Left lung (tissue), 10 donors: ENCODE data around the gene GMPS. TPM values are rescaled to one million over a fixed set of nuclear protein-coding genes. Genes with fewer than 3 reads are reported as not detected.

Experiments used
- ATAC-seq: fragments of 200-7000 bp; cut with Tn5 transposase; one replicate; pipeline ENCODE4 v1.9.1; 2020; ENCODE audit warnings: moderate library complexity
- DNase-seq, 4 donors: peaks; one replicate each; pipeline ENCODE4 v3.0.0-alpha.2; 2013 to 2020
- H3K27ac ChIP-seq, 2 donors: fragments of 200-600 bp; sonication (generic) in 1 of 2; one replicate each; pipeline versions ENCODE4 v1.5.0 to v1.8.0; 2020 to 2021
- H3K27me3 ChIP-seq, 2 donors: fragments of 200-600 bp; sonication (generic) in 1 of 2; one replicate each; pipeline versions ENCODE4 v1.5.0 to v1.8.0; 2020 to 2021
- H3K36me3 ChIP-seq, 2 donors: fragments of 200-600 bp; sonication (generic) in 1 of 2; one replicate each; pipeline versions ENCODE4 v1.5.0 to v1.8.0; 2020 to 2021
- H3K4me1 ChIP-seq, 2 donors: fragments of 200-600 bp; one replicate each; pipeline ENCODE4 v1.8.0; 2021
- H3K4me3 ChIP-seq, 2 donors: fragments of 200-600 bp; sonication (generic) in 1 of 2; one replicate each; pipeline versions ENCODE4 v1.5.0 to v1.8.0; 2020 to 2021; ENCODE audit warnings: mild to moderate bottlenecking in 1 of 2
- H3K9me3 ChIP-seq, 2 donors: fragments of 200-600 bp; sonication (generic) in 1 of 2; one replicate each; pipeline versions ENCODE4 v1.5.0 to v1.8.0; 2020 to 2021
- intact Hi-C, 2 donors: fragments of 100-400 bp; cut with DNase I; formaldehyde crosslinking; loops; one replicate each; pipeline versions ENCODE4 v1.11.2 to v1.14.2; 2022
- polyA plus RNA-seq, 6 donors: library from polyadenylated mRNA; unstranded; fragments of 120-200 nt; gene quantifications; one replicate each; pipeline ENCODE4 v1.2.1, GENCODE V29; 2013; ENCODE audit not compliant: insufficient read length in 6 of 6
- total RNA-seq, 2 donors: library from RNA; stranded (reverse); fragmentation: NEBNext Ultra II Directional; extraction: Animal tissue kit (Norgen Biotek cat#: 25700); gene quantifications; one replicate each; pipeline ENCODE4 v1.2.1, GENCODE V29; 2021
- TF ChIP-seq, protein P1 (sequence below), 2 donors: fragments of 200-600 bp; sonication (generic) in 1 of 2; IDR thresholded peaks; one replicate each; pipeline versions ENCODE4 v1.5.0 to v1.8.0; 2021; ENCODE audit warnings: antibody characterized with exemption in 2 of 2
- donor health status: DM: no; HTN: yes; CAD: no.
- donor health status: DM: no; HTN: no; CAD: no.

Gene GMPS
- total and polyA plus RNA-seq, 8 donors: 46.0 to 72.3 (median 60.0) TPM

DNA sequence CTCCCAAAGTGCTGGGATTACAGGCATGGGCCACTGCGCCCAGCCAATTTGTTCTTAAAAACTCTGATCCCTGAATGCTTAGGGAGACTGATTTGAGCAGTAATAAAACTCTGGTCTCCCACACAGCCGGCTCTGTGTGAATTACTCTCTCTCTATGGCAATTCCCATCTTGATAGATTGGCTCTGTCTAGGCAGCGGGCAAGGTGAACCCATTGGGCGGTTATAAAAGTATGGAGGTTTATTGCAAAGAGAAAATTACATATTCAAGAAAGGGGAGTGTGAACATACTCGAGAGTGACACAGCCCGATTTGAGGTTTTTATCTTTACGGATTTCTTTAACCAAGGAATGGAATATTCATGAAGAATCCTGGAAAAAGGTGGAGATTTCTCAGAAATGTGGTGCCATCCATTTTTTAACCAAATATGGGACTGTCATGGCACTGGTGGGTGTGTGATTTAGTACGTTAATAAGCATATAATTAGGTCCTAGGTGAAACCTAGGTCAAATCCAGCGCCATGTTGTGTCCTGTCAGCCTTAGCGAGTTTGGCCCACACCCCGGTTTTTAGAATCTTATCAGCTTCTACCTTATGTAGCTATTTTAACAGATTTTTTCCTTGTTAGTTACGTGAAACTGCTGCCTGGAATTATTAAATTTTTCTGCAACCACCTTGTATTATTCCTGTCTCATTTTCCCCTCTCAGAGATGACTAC lies 7.2 kb upstream of the GMPS start:
- Histone ChIP-seq H3K27me3 (no peaks in the 10 kb centered on the region), H3K9me3 (no peaks in the 10 kb centered on the region), H3K36me3 (no peaks in the 10 kb centered on the region), H3K27ac (no peak overlapping the region), H3K4me1 (no peaks in the 10 kb centered on the region), H3K4me3 (no peak overlapping the region)
- DNase-seq (no peak), ATAC-seq (no peak)
- TF ChIP-seq, protein P1, sequence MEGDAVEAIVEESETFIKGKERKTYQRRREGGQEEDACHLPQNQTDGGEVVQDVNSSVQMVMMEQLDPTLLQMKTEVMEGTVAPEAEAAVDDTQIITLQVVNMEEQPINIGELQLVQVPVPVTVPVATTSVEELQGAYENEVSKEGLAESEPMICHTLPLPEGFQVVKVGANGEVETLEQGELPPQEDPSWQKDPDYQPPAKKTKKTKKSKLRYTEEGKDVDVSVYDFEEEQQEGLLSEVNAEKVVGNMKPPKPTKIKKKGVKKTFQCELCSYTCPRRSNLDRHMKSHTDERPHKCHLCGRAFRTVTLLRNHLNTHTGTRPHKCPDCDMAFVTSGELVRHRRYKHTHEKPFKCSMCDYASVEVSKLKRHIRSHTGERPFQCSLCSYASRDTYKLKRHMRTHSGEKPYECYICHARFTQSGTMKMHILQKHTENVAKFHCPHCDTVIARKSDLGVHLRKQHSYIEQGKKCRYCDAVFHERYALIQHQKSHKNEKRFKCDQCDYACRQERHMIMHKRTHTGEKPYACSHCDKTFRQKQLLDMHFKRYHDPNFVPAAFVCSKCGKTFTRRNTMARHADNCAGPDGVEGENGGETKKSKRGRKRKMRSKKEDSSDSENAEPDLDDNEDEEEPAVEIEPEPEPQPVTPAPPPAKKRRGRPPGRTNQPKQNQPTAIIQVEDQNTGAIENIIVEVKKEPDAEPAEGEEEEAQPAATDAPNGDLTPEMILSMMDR (IDR thresholded peaks at IDR 0.05): no peak
- intact Hi-C loops: no loop called here

DNA sequence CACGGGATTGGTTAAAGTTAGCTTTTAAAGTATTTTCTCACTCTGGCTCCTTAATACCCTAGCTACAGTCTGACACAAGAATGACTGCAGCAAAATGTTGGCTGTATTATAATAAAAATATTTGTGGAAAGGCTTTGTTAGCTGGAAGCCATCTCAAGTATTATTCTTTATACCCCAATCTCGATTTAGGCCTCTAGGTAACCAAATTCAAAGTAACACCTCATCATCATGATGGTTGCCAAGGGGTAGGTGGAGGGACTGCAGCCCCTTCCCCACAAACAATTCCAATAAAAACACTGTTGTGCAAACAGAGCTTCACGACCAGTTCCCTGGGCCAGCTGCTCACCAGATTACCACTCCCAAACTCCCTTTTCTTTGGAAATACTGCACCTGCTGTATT lies 759 bp upstream of the GMPS start:
- Histone ChIP-seq H3K4me3 (peak overlapping the region; percentile 22 to 94), H3K27ac (peak overlapping the region; percentile 70 to 91), H3K36me3 (no peaks in the 10 kb centered on the region), H3K27me3 (no peaks in the 10 kb centered on the region), H3K4me1 (peaks cover 20 to 39% of the 10 kb centered on the region in 2 donors), H3K9me3 (no peaks in the 10 kb centered on the region)
- TF ChIP-seq, protein P1 (IDR thresholded peaks at IDR 0.05): no peak
- intact Hi-C loops: no loop called here
- ATAC-seq: no peak
- DNase-seq: no peak

DNA sequence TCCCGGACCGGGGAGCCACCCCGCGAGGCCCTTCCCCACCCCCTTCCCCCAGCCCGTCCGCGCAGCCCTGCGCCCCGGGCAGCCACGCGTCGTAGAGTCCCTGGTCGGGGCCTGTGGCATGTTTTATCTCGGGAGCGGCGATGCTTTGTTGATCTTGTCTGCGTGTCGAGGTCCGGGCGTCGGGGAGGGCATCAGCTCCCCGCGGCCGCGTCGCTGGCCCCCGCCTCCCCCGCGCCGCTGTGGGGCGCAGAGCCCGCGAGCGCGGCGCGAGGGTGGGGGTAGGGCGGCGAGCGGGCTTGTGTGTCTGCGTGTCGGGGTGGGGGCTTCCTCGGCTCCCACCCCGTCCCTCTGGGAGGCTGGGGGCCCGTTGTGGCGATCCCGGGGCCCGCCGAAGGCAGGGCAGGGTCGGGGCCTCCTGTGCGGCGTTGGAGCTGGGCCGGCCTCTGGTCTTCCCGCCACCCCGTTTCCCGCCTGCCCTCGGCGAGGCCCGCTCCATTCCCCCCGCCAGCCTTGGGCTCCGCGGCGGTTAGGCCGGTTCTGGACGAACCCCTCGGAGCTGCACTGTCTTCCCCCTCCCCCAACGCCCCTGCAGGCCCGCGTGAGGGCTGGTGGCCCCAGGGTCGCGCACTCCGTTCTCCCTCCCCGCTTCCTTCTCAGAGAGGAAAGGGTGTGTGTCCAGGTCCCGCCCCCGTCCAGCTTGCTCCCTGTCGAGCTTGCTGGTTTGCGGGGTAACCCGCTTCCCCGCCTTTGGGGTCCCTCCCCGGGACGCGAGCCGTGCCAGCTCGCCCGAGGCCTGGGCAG lies 695 bp downstream of the GMPS start:
- H3K27ac ChIP-seq: peak overlapping the region; percentile 91 to 94
- intact Hi-C loops: no loop called here
- no peaks in the 10 kb centered on the region for H3K36me3 ChIP-seq
- TF ChIP-seq, protein P1 (IDR thresholded peaks at IDR 0.05): no peak
- H3K27me3 ChIP-seq: no peaks in the 10 kb centered on the region
- peaks cover 20 to 51% of the 10 kb centered on the region in 2 donors for H3K4me1 ChIP-seq
- DNase-seq (peak; percentile 49 to 91 (median 63)), ATAC-seq (peak; percentile 62)
- no peaks in the 10 kb centered on the region for H3K9me3 ChIP-seq
- H3K4me3 ChIP-seq: peak overlapping the region; percentile 94 to 96

DNA sequence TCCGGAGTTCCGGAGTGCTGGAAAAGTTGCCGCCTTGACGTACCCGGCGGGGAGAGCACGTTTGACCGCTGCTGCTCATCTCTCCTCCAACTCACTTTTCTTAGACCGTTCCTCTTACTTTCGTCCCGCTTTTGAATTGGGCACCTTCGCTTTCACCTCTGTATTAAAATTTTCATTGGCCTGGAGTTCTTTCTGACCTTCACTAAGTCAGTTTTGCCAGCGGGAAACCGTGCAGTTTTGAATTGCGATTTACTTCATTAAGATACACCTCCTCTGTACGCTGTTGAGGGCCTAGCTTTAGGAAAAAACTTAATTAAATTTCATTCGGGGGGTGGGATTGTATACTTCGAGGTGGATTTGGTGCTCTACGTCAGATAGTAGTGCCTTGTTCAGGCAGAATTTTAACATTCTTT lies 1.3 kb downstream of the GMPS start:
- Histone ChIP-seq H3K9me3 (no peaks in the 10 kb centered on the region), H3K4me3 (peak overlapping the region; percentile 94 to 96), H3K27ac (peak overlapping the region; percentile 91 to 94), H3K27me3 (no peaks in the 10 kb centered on the region), H3K36me3 (no peaks in the 10 kb centered on the region), H3K4me1 (peaks cover 20 to 51% of the 10 kb centered on the region in 2 donors)
- DNase-seq: no peak
- intact Hi-C loops: no loop called here
- TF ChIP-seq, protein P1 (IDR thresholded peaks at IDR 0.05): no peak
- no peak for ATAC-seq
